AML-193 (cell line): ENCODE measurements around the gene APBA2.
A peak's percentile ranks its signal among the peaks of the same experiment; 100 is the strongest.
"Not testable (repeated sequence)": the region's sequence is repeated elsewhere in the genome, so short reads cannot be mapped to it uniquely, and the experiment has no call there.

Source experiments
- DNase-seq, 2 experiments: peaks; one replicate each; lab custom pipeline; 2025; lab: John Stamatoyannopoulos, UW

APBA2 gene

DNA sequence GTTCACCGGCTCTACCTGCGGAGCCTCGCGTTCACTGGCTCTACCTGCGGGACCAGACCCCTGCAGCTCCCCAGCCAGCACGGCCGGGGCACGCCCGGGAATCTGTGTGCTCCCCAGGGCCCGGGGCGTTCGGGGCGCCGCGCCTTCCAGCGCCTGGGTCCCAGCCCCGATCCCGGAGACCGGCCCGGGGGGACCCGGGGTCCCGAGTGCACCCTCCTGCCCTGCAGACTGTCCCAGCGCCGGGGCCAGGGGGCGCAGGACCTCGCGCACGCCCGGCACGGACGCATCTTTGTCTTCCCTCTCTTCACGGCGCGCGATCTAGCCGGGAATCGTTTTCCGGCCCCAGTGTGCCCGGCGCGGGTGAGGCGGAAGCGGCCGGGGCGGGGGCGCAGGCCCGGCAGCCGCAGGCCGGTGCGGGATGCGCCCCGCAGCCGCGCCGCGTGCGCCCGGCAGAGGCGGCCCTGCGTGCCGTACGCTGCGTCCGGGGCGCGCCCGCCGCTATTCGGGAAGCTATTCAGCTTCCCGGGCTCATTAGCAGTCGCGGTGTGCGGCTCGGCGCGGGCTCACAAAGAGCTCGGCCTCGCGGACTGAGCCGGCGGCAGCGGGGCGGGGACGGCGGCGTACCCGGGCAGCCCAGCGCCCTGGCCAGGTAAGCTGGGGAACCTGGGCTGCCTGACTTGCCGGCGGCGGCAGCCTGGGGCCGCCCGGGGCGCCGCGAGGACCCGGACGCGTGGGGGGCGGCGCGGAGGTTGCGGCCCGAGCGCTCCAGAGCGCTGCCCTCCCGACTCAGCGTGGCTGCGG, at the start of gene APBA2:
Gene APBA2, plus strand, starts transcription at position 345 of the 801 bp plus-strand sequence. CDS start 167,911 bp downstream, outside the sequence.
- no peak for DNase-seq

DNA sequence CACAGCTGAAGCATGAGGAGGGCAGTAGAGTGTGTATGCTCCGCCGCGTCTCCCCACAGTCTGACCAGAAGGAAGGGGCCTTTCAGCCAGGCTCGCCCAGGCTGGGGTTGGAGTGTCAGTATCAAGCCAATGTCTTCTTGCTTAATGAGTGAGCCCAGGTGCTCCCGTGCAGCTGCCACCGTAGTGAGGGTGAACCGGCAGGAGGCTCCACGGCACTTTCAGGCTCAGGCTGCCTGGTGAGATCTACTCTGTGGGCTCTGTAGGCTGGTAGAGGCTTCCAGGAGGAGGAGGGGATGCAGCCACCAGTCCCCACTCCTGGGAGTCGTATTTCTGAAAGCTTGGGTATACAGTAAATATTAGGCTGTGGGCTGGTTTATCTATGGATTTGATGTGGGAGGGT, 45.5 kb upstream of the APBA2 start:
- DNase-seq = not testable (repeated sequence)

GRCh38 chr15:28842210-28842609, 43.6 kb upstream of the APBA2 start:
- DNase-seq = not testable (repeated sequence)

DNA sequence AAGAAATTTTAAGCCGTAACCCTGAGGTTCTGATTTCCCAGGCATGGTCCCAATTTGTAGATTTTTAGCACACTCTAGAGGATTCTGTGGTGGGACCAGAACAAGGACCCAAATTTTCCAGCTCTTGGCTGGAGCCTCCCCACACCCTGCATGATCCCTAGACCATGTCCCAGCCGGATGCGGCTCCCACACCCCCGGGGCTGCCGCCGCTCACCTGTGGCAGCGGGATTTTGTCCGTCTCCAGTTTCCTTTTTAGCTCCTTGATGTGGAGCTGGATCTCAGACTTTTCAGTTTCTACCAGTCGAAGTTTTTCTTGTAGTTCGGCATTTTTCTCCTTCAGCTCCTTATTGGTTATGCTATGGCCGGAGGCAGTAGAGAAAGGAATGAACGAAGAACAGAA, 42.3 kb upstream of the APBA2 start:
- not testable (repeated sequence) for DNase-seq

- DNase-seq = not testable (repeated sequence)
Observed at GRCh38 chr15:28844147-28844546, 41.6 kb upstream of the APBA2 start.

DNA sequence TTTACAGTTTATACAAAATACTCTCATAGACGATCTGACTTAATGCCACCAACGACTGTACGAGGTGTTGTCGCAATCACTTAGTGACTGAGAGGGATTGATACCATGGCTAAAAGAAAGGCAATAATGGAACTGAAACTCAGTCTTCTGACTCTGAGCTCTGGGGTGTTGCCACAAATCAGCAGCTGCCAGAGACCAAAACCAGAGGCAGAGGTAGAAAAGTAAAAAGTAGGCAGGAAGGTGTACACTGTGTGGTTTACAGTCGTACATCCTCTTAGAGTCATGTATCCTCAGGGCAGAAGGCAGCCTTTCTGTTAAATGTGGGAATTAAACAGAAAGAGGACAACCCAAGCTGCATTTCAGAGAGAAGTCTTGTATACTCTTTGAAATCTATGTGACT, 38.5 kb upstream of the APBA2 start:
- not testable (repeated sequence) for DNase-seq

GRCh38 chr15:28847959-28848358, 37.8 kb upstream of the APBA2 start:
- DNase-seq = not testable (repeated sequence)

- not testable (repeated sequence) for DNase-seq
Observed at GRCh38 chr15:28848521-28848920, 37.3 kb upstream of the APBA2 start, which contains the start of gene GOLGA6L7. GOLGA6L7 (minus strand) TSS chr15:28848644; CDS start chr15:28848549, 95 bp downstream.

GRCh38 chr15:28849271-28849670, 36.5 kb upstream of the APBA2 start:
- not testable (repeated sequence) for DNase-seq

- DNase-seq = not testable (repeated sequence)
Observed at GRCh38 chr15:28849766-28850165, 36.0 kb upstream of the APBA2 start.

DNA sequence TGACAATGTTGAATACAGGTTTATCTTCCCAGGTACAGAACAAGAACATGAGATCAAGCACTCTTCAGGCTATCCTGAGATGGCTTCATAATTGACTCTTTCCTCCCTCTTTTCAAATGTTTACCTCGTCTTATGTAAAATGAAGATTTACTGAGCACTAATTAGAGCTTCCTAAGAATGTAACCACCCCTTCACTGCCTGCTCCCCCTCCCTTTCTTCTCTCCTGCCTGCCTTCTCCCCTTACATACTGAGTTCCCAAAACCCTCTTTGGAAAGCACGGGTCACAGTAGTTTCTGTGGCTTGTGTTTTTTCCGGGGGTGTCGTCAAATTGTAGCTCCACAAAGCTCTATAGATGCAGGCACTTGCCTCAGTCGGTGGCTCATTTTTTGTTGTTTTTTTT, 32.1 kb upstream of the APBA2 start:
- DNase-seq = not testable (repeated sequence)

GRCh38 chr15:28854578-28854977, 31.2 kb upstream of the APBA2 start:
- DNase-seq = not testable (repeated sequence)

GRCh38 chr15:28861031-28861534, 24.7 kb upstream of the APBA2 start:
- DNase-seq = peak; percentile 0 to 1

DNA sequence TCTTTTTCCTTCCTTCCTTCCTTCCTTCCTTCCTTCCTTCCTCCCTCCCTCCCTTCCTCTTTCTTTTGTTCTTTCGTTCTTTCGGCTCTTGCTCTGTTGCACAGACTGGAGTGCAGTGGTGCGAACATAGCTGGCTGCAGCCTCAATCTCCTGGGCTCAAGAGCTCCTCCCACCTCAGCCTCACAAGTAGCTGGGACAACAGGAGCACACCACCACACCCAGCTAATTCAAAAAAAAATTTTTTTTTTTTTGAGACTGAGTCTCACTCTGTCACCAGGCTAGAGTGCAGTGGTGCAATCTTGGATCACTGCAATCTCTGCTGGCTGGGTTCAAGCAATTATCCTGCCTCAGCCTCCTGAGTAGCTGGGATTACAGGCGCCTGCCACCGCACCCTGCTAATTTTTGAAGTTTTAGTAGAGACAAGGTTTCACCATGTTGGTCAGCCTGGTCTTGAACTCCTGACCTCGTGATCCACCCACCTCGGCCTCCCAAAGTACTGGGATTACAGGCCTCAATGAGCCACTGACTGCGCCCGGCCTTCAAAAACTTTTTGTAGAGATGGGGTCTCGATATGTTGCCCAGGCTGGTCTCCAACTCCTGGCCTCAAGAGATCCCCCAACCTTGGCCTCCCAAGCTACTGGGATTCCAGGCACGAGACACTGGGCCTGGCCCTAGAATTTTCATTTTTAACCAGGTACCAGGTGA, 24.0 kb upstream of the APBA2 start:
- DNase-seq = not testable (repeated sequence)

- DNase-seq = no peak
Observed at GRCh38 chr15:28868744-28869345, 16.9 kb upstream of the APBA2 start.

GRCh38 chr15:28871168-28871567, 14.6 kb upstream of the APBA2 start:
- no peak for DNase-seq

DNA sequence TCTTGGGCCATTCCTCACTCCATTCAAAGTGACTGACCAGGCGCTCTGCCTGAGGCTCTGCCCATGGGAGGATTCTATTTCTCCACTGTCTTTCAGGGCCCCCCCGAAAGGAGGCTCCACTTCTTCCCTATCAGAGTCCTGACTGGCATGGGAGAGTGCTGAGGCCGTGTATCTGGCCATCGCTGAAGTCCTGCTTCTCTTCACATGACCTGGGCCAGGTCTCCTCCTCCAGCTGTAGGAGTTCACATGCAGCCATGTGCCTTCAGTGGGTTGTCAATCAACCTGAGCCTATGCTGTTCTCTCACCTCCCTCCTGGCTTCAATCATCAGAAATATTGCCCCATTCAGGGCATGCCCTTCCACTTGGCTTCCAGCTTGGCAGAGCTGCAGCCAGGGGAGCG, 12.8 kb upstream of the APBA2 start:
- DNase-seq = no peak

DNA sequence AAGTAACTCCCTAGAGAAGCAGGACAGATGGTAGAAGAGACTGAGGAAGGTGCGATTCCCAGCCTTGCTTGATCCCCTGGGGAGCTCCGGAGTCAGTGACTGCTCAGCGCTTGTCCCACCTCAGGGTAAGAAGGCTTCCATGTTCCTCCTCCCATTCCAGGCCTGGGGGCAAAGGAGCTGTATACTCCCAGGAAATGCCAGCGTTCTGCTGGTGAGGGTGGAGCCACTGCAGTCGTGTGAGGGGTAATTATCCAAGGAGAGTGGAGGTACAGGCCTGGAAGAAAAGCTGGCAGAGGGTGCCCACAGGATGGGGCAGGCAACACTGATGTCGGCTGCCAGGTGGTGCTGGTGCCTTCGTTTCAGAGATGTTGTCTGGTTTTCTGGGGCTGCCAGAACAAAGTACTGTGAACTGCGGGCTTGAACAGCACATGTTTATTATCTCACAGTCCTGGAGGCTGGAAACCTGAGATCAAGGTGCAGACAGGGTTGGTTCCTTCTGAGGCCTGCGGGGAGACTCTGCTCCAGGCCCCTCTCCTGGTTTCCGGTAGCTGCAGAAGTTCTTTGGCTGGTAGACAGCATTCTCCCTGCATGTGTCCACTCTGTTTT, 12.1 kb upstream of the APBA2 start:
- DNase-seq = no peak

DNA sequence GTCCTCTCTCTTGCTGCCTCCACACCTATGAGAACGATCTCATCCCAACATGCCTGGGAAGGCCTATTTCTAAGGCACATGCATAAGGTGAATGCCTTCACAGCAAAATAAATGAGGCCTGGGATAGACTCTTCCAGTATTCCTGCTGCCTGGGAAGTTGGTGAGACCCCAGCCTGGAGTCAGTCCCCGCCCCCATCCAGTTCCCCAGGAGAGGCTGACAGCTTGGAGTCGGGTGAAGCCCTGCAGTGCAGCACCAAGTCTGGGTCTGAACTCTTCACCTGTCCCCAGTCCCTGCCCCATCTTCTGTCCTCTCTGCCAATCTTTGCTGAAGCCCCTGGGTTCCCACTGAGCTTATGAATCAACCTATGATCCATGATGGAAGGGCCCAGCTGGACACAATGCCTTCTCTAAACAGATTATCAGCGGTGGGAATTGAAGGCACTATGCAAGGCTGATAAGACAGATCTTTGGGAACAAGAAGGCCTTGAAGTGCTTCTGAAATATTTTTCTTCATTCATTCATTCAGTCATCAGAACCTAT, 10.2 kb upstream of the APBA2 start:
- no peak for DNase-seq

DNA sequence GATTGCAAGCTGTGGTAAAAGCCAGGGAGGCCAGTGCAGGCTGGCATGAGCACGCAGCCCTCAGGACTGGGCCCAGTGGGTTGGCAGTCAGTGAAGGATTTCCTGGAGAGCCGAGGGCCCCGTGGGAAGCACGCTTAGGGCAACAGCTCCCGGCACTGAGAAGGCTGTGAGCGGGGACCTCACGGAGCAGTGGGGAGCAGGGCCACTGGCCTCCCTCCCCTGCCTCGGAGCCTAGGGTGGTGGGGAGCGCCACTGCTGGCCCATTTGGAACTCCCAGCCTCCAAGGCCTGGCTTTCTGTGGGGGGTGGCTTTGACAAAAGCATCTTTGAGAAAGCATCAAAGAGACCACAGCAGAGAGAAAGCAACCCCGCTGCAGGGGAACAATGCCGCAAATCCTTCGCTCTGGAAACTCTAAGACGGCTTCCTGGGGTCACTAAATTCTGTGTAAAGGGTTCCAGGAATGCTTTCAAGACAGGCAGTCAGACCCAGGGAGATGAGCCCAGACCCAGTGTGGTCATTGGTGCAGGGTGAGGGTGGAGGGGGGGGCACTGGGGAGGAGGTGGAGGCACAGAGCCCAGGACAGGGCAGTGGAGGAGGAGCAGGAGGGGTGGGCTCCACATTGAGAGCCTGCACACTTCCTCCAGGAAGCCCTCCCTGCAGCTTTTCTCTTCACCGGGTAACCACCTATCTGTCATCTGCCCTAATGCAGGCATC, 9.5 kb upstream of the APBA2 start:
- DNase-seq = no peak

GRCh38 chr15:28876845-28877185, 9.0 kb upstream of the APBA2 start:
- DNase-seq = no peak
